IMR-90 (cell line): ENCODE data around the gene TYMS.

Experiments used
- CEBPB ChIP-seq: IDR thresholded peaks from 2 replicates; pipeline ENCODE4 v1.6.1; 2012; ENCODE audit warnings: low read depth, low read length, improper control_type of control experiment
- NFE2L2 ChIP-seq: fragments of 150-350 bp; IDR thresholded peaks from 2 replicates; pipeline ENCODE4 v1.6.1; 2016; ENCODE audit warnings: low read depth, mild to moderate bottlenecking, low read length
- POLR2A ChIP-seq: IDR thresholded peaks from 2 replicates; pipeline ENCODE4 v1.6.1; 2012; ENCODE audit warnings: mild to moderate bottlenecking, low read depth, low read length
- TF ChIP-seq, protein P1 (sequence below): conservative IDR thresholded peaks from 2 replicates; pipeline ENCODE4 v1.5.1; 2012; ENCODE audit warnings: mild to moderate bottlenecking, low read depth, low read length, improper control_type of control experiment

DNA sequence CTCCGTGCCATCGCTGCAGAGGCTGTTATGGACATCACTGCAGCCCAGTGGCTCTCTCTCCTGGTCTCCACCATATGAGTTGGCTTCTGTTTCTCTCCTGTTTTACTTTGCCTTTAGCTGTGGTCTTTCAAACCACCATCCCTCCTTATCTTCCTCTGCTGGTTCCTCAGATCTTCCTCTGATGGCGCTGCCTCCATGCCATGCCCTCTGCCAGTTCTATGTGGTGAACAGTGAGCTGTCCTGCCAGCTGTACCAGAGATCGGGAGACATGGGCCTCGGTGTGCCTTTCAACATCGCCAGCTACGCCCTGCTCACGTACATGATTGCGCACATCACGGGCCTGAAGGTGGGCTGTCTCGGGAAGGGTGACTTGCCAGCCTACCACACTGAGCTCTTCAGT lies 13.1 kb downstream of the TYMS start:
- TF ChIP-seq, protein P1, sequence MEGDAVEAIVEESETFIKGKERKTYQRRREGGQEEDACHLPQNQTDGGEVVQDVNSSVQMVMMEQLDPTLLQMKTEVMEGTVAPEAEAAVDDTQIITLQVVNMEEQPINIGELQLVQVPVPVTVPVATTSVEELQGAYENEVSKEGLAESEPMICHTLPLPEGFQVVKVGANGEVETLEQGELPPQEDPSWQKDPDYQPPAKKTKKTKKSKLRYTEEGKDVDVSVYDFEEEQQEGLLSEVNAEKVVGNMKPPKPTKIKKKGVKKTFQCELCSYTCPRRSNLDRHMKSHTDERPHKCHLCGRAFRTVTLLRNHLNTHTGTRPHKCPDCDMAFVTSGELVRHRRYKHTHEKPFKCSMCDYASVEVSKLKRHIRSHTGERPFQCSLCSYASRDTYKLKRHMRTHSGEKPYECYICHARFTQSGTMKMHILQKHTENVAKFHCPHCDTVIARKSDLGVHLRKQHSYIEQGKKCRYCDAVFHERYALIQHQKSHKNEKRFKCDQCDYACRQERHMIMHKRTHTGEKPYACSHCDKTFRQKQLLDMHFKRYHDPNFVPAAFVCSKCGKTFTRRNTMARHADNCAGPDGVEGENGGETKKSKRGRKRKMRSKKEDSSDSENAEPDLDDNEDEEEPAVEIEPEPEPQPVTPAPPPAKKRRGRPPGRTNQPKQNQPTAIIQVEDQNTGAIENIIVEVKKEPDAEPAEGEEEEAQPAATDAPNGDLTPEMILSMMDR = no peak
- no peak for TF ChIP-seq POLR2A
- TF ChIP-seq NFE2L2 = no peak
- TF ChIP-seq CEBPB = no peak
